Body of pancreas (tissue), 4 donors: ENCODE data around the gene SSBP1.

Experiments
- POLR2A ChIP-seq, 3 donors: fragments of 450-650 bp; IDR thresholded peaks; one replicate each; pipeline ENCODE4 v1.6.1; 2016; ENCODE audit warnings: antibody characterized with exemption in 3 of 3, mild to moderate bottlenecking in 2 of 3
- TF ChIP-seq, protein P1 (sequence below), 7 experiments: fragments of 450-650 bp in 4 of 7; fragments of 200-600 bp in 3 of 7; sonication (generic) in 3 of 7; IDR thresholded peaks; one replicate each; pipeline ENCODE4 v1.5.1; 2016 to 2019; ENCODE audit warnings: antibody characterized with exemption in 7 of 7

DNA sequence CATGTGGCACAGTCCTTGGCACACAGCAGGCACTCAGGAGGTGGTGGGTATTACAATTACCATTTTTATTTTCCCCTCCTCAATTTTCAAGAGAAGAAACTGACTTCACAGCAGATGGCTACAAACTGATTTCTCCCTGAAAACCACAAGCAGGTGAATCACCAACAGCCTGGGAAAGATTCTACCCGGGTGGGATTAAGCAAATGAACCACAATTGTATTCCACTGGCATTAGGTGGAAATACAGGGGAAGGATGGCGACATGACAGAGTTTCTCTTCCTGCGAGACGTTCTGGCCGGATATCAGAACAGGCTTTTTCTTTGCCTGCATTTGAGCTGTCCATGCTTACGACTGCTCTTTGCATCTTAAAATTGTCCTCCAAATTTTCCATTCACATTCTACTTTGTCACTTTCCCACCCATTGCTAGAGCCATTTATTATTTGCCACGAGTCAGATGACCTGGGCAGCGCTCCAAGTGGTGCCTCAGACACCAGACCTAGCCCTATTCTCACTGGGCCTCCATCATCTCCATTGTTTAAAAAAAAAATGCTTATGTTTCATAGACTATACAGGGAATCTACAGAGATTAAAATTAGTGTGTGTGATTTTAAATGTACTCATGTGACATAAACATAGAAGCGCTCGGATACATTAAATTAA, 40.8 kb upstream of the SSBP1 start:
- TF ChIP-seq, protein P1, sequence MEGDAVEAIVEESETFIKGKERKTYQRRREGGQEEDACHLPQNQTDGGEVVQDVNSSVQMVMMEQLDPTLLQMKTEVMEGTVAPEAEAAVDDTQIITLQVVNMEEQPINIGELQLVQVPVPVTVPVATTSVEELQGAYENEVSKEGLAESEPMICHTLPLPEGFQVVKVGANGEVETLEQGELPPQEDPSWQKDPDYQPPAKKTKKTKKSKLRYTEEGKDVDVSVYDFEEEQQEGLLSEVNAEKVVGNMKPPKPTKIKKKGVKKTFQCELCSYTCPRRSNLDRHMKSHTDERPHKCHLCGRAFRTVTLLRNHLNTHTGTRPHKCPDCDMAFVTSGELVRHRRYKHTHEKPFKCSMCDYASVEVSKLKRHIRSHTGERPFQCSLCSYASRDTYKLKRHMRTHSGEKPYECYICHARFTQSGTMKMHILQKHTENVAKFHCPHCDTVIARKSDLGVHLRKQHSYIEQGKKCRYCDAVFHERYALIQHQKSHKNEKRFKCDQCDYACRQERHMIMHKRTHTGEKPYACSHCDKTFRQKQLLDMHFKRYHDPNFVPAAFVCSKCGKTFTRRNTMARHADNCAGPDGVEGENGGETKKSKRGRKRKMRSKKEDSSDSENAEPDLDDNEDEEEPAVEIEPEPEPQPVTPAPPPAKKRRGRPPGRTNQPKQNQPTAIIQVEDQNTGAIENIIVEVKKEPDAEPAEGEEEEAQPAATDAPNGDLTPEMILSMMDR (IDR thresholded peaks at IDR 0.05) = no peak
- no peak for TF ChIP-seq POLR2A (IDR thresholded peaks at IDR 0.05)
